CD4-positive, alpha-beta T cell treated with Interleukin-2 at 100 ng/mL for 4 hours (primary cell): ENCODE results near the gene IFFO2.
"Not testable (repeated sequence)": the region's sequence is repeated elsewhere in the genome, so short reads cannot be mapped to it uniquely, and the experiment has no call there.

Experiments used
- DNase-seq: peaks from one replicate; pipeline ENCODE4 v3.0.0-alpha.2; 2020; ENCODE audit warnings: low spot score

The IFFO2 gene

DNA sequence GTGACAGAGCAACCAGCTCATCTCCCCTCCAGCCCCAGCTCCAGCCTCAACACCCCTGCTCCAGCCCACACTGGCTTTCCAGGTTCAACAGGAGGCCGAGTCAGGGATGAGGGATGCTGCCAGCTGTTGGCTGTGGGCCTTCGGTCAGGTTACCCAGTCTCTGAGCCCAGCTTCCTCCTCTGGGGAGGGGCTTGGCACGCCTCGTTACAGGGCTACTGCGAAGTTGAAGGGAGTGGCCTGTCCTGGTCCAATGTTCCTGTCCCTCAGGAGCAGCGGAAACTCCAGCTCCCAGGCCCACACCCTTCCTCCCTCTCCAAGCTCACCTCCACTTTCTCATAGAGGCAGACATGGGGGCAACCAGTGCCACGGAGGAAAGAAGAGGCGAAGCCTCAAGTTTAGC is 81.9 kb downstream of the IFFO2 start:
- no peak for DNase-seq

DNA sequence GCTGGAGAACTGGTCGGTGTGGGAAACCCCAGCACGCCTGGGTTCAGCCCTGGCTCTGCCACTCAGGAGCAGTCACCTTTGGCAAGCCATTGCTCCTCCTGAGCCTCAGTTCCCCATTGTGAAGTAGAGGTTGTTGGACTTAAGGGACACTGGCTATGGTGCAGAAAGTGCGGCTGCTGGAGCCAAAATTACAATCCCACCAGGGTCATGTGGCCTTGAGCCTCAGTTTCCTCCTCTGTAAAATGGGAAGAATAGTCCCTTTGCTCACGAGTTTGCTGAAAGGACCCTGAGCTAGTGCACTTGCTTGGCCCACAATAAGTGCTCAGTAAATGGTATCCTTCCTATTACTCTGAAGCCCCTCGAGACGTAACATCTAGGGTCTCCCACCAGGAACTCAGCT is 82.4 kb downstream of the IFFO2 start:
- DNase-seq = no peak

DNA sequence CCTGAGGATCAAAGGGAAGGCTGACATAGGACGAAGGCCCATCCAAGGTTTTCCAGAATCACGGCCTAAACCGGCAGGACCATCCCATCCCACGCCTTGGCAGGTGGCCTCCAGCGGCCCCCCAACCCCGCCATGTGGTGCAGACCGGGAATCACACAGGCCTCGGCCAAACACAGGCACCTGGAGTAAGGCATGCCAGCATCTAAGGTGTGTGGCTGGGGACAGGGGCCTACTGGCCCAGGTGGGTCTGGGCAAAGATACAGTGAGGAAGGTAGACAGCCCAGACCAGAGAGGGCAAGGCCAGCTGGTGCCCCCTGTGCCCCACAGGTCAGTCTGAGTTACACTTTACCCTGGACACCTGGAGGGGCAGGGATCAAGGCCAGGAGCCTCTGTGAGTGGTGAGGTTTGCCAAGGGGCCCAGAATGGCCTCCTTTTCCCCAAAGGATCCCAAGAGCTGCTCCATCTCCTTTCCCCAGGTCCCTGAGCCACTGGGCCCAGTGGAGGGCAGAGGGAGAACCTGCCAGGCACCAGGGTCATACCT is 84.3 kb downstream of the IFFO2 start:
- DNase-seq = no peak

DNA sequence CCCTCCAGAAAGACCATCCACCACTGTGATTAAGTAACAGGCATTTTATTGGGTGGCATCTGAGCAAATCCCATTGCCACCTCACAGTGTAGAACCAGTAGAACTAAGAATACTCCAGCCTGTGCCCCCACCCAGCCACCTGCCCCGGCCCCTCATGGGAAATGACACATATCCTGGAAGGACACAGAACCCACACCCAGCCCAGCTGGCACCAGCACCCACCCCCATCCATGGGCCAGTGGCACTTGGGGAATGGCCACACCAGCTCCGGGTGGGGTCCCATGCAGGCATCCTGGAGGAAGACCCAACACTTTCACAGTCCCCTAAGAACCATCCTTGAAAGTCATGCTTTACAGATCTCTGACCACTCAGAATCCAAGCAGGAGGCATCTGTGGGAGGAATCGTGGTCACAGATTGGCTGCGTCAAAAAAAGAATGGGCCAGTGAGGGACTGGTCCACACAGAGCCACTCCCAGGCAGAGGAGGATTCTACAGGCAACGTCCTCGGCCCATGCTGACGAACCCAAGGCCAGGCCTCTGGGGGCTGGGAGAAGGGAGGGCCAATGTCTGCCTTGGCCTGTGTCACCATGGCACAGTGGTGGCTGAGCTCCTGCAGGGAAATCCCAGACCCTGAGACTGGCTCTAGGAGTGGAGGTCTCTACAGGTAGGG is 84.9 kb downstream of the IFFO2 start:
- DNase-seq = no peak

DNA sequence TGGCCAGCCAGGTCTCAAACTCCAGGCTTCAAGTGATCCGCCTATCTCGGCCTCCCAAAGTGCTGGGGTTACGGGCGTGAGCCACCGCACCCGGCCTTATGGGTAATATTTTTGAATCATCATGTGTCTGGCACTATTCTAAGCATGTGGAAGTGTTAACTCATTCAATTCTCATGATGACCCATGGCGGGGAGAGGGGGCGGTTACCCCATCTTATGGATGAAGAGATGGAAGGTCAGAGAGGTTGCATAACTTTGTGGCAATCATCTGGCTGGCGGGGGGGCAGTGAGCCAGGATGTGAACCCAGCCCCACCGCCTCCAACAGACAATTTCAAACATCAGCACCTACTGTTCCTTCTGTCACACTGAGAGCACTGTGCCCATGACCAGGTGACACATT is 85.5 kb downstream of the IFFO2 start:
- no peak for DNase-seq

DNA sequence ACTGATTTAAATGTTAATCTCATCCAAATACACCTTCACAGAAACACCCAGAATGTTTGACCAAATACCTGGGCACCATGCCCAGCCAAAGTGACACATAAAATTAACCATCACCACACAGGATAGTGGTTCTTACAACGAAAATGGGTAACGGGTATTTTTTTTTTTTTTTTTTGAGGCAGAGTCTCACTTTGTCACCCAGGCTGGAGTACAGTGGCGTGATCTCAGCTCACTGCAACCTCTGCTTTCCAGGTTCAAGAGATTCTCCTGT is 85.9 kb downstream of the IFFO2 start:
- not testable (repeated sequence) for DNase-seq

DNA sequence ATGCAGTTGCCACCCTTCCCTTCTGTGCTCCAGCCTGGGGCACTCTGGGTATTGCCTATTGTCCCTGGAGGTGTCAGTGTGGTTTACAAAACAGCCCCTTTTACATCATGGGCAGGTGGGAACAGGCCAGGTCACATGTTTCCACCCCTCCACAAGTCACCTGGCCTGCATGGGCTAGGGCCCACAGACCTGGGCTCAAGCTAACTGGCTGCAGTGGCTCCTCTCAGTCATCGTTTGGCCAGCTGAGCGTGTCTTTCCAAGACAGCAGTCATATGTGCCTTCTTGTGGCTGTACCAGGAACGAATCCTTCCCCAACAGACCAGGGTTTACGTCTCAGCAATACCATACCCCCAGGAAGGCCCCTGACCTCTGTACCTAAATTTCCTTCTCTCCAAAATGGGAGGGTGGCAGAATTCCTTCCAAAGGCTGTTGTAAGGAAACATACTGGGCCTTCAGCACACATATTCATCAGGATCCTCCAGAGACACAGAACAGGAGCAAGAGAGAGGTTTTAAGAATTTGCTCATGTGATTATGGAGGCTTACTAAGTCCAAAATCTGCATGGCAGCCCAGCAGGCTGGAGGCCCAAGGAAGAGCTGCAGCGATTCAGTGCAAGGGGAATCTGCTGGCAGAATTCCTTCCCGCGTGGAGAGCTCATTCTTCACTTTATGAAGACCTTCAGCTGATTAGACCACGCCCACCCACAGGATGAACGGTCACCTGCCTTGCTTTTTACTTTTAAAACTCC is 86.5 kb downstream of the IFFO2 start:
- no peak for DNase-seq

DNA sequence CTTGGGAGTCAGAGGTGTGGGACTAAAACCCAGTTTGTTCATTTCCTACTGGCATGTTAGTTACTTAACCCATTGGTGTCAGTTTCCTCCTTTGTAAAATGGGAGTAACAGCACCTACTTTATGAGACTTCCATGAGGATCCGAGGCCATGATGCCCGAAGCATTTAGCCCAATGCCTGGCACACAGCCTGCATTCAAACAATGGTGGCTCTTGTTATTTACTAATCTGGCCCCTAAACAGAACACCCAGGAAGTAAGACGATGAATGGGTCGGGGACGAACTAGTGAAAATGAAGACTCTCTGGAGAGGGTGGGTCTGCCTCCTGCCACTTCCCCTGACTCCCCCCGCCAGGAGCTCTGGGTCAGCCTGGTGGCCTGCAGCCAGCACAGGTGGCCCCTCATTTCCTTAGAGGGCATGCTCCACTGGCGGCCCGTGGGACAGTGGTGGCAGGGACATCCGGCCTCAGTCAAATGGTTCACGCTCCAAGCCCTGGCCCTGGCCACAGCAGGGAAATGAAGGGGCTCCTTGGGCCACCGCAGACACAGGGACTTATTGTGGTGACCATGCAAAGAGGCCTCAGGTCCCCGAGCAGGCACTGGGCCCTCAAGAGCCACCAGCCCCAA is 87.6 kb downstream of the IFFO2 start:
- no peak for DNase-seq

DNA sequence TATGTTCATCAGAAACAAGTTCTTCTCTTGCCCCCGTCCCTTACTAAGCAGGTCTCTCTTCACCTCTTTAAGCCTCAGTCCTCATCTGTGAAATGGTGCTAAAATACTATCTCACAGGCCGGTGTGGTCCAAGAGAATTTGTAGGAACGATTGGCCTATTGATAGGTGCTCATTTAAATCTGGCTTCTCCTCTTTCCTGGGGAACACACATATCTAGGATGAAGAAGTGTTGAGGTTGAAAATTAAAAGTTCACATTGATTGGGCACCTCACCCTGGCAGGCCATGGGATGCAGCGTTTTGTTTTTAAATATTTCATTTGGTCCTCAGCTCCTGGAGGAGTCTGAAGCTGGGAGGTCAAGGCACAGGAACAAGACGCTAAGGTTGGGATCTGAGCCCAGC is 88.1 kb downstream of the IFFO2 start:
- no peak for DNase-seq

DNA sequence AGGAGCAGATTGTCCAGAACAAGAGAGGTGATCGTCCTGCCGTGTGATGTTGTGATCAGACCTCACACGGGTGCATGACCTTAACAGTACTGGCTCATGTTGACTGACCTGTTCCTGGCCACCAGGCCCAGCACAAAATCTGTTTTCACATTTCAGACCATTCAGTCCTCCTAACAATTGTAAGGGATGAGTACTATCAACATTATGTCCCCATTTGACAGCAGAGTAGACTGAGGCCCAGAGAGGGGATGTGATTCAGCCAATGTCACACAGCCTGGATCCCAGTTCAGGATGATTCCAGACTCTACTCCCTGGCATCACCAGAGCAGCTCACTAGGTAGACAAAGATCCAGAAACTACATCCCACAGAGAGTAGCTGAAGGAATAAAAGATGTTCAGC is 89.6 kb downstream of the IFFO2 start:
- no peak for DNase-seq

DNA sequence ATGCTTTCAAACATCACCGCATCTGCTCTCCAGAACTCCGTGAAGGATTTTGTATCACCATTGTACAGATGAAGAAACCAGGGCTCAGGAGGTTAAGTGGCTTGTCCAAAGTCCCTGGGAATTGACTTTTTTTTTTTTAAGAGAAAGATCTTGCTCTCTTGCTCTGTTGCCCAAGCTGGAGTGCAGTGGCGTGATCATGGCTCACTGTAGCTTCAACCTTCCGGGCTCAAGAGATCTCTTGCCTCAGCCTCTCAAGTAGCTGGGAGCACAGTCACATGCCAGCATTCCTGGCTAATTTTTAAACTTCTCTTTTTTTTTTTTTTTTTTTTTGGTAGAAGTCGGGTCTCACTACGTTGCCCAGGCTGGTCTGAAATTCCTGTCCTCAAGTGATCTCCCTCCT is 90.2 kb downstream of the IFFO2 start:
- no peak for DNase-seq

DNA sequence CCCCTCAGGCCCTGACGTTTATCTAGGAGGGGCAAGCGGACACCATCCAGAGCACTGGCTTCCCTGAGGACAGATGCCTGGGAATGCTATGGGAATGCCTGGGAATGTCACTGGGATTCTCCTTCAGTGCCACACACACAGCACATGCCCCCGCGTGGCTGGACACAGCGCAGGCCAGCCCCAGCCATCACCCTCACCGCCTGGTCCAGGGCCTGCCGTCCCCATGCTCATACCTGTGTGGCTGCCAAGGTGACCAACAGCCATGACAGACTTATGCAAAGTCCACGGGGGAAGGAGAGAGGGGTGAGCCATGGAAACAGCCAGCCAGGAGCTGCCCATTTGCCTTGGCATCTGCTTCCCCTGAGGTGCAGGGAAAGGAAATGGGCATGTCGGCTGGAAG is 91.3 kb downstream of the IFFO2 start:
- no peak for DNase-seq

DNA sequence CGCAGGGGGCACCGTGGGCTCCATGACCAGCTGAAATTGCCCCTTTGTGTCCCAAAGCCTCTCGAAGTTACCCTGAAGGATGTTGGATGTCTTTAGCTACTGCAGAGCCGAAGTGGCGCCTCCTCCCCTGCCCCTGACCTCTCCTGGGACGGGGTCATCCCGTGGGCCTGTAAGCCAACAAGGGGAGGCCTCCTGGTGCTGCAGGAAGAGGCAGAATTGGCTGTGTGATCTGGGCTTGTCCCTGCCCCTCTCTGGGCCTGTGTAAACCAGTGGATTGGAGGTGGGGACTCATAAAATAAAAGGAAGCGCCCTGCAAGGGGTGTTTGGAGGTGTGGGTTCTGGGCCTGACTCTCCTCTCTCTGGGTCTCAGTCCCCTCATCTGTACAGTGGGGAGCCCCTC is 94.9 kb downstream of the IFFO2 start:
- no peak for DNase-seq

DNA sequence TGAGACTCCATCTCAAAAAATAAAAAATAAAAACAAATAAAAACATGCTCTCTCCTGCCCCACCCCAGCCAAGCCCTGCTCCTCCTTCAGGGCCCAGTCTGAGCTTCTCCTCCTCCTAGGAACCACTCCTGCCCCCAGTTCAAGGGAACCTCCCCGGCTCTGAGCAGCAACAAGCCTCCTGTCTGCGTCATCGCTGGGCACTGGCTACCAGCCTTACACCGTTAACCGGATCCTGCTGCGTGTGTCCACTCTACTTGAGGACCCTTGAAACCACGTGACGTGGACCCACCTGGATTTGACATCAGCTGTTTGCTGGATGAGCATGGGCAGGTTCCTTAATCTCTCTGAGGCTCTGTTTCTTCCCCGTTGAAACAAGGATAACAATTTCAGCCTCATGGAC is 95.4 kb downstream of the IFFO2 start:
- no peak for DNase-seq

DNA sequence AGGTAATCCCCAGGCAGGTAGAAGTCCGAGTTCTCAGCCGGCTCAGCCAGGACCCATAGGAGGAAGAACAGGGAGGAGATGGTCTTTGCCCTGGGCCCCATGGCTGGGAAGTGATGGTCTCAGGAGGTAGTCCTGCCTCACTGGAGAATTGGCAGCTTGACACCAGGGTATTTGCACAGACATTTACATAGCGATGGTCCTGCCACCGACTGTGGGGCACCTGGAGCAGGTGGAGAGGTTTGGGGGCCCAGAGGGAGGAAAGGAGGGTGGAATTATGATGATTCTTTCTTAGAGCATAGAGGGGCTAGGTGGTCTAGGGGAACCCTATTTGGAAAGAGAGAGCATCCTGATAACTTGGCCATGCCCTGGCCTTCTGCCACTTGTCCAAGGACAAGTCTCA is 96.9 kb downstream of the IFFO2 start, which contains the start of gene TAS1R2:
TAS1R2 (minus strand) TSS at position 101 of the 400 bp plus-strand sequence; CDS start at position 101, 0 bp downstream.
- no peak for DNase-seq

DNA sequence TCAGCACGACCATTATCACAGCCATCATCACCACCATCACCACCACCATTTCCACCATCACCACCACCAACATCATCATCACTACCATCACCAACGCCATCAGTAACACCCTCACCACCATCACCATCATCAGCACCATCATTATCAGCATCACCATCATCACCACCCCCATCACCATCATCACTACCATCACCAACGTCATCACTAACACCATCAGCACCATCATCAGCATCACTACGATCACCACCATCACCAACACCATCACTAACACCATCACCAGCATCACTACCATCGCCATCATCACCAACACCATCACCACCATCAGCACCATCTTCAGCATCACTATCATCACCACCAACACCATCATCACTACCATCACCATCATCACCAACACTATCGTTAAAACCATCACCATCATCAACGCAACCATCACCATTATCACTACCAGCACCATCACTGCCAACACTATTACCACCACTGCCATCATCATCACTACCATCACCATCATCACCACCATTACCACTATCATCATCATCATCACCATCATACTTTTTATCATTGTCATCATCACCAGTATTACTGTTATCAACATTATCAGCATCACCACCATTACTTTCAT is 98.3 kb downstream of the IFFO2 start:
- DNase-seq = no peak

DNA sequence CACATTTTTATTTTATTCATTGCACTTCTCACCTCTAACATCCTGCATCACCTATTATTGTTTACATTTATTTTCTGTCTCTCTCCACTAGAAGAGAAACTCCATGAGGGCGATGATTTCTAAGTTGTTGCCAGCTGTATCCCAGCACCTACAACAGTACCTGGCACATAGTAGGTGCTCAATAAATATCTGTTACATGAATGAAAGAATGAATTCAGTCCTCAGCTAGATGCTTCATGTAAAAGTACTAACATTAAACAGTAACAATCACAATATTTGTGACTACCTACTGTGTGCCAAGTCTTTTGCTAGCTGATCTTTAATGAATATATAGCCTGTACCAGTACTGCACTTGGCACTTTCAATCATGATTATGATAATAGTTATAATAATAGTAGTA is 100.0 kb downstream of the IFFO2 start:
- no peak for DNase-seq

DNA sequence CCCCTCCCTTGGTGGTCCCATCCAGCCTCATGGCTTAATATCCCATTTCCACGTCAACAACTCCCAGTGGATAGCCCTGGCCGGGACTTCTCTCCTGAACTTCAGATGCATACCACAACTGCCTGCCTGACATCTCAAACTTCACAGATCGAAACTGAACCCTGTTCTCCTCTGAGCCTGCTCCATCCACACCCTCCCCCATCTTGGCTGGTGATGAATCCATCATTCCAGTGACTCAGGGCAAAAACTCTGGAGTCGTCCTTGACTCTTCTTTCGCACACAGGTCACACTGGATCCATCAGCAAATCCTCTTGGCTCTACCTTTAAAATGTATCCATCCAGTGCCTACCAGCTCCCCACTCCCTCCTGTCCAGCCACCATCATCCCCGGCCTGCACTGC is 100.9 kb downstream of the IFFO2 start:
- DNase-seq = no peak

DNA sequence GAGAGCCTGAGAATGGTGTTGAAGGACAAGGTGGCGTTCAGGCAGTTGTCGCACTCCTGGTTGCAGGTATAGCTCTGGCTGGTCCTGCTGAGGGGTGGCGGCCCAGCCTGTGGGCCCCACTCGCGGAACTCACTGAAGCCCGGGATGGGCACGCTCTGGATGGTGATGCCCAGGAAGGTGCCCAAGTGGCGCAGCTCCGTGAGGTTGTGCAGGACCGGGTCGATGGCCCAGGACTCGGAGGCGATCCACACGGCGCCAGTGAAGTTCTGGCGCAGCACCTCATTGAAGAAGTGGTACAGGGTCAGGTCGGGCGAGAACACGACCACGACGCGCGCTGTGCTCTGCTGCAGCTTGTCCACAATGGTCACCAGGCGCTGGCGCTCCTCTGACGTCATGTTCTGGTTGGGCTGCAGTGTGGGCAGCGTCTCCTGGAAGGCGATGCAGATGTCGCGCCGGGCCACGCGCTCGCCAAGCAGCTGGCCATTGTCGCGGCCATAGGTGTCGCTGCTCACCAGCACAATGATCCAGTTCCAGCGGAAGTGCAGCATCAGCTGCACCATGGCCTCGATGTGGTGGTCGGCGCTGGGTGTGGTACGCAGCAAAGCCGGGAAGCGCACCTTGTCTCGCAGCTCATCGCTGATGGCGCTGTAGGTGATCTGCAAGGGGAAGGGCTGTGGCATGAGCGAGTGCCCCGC is 102.0 kb downstream of the IFFO2 start:
- no peak for DNase-seq
